Measurements from ENCODE around the gene CORIN. TPM values are rescaled to one million over a fixed set of nuclear protein-coding genes. Genes with fewer than 3 reads are reported as not detected.

Gene CORIN
- total and polyA plus RNA-seq, 2 donors (not counting 3 experiments of a cell fraction or from before 2014, with no cell fraction given) = 0.07 to 0.40 TPM

DNA sequence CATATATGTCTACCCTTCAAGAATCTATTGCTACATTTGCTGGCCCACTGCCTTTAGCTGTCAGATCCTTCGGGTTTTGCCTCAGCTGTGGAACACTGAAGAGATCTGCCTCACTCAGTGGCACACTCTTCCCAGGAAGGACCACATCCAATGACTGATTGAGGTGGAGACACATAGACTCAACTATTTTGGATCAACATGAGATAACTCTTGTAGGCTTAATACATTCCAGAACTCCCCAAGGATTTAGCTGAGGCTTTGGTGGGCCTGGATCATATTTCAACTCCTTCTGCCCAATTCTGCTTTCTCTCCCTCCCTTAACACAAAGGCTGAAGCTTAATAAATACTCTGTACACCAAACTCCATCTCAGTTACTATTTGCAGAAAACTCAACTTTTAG lies 100.5 kb downstream of the CORIN start:
- no peak overlapping the region for H3K4me3 ChIP-seq (replicated peaks in 1 of 3; ENCODE audit: insufficient read depth in 1 of 3, low read depth in 1 of 3, low read length in 3 of 3)
- FAIRE-seq (no peak), DNase-seq (ENCODE audit: low read depth, low spot score) (no peak)
- intact Hi-C loops (cut with micrococcal nuclease) (no loop called here), dilution Hi-C loops (cut with MboI; ENCODE audit: extremely low pct_ligation_motif_present, low sequenced_read_pairs) (no loop called here)
- no peak overlapping the region for H3K27ac ChIP-seq (ENCODE audit: insufficient read depth, low read depth, low read length)
- no peak overlapping the region for H2AFZ ChIP-seq (ENCODE audit: low read depth, low read length)
- ChIA-PET POLR2A (no interaction called here), CTCF (interaction anchor here (1.3 to 1.4 kb wide), 2 partner anchors 9 to 14 kb away, joined by 3 to 4 read pairs; no protein-coding TSS in a partner anchor)
- no peaks in the 10 kb centered on the region for H3K79me2 ChIP-seq (ENCODE audit: control insufficient read depth, insufficient read depth, low read length)
- H3K4me1 ChIP-seq (ENCODE audit: control insufficient read depth, extremely low read depth, insufficient read depth, low read length) = no peaks in the 10 kb centered on the region
- H4K20me1 ChIP-seq (replicated peaks; ENCODE audit: control insufficient read depth, extremely low read depth, insufficient read depth, low read length) = no peaks in the 10 kb centered on the region
- H3K27me3 ChIP-seq (ENCODE audit: control insufficient read depth in 2 of 2, insufficient read depth in 2 of 2, low read length in 2 of 2) = peaks cover 0 to 5% of the 10 kb centered on the region in 2 experiments
- no peak overlapping the region for H3K9ac ChIP-seq (replicated peaks; ENCODE audit: extremely low read depth, insufficient read depth, low read length)
- no peak overlapping the region for H3K4me2 ChIP-seq (ENCODE audit: insufficient read depth, low read length)
- no TSS peak for BruUV-seq (replicated peaks)
- TF ChIP-seq MAX (IDR thresholded peaks at IDR 0.05; ENCODE audit: insufficient read depth, insufficient read length) (no peak), GATA2 (IDR thresholded peaks at IDR 0.05; ENCODE audit: insufficient read depth, insufficient read length, low read depth, low read length) (no peak), POLR2A (IDR thresholded peaks at IDR 0.05; ENCODE audit: low read depth, low read length) (no peak), MYC (IDR thresholded peaks at IDR 0.05; ENCODE audit: low read depth, low read length) (no peak), EZH2 (IDR thresholded peaks at IDR 0.05; ENCODE audit: borderline replicate concordance, low read depth, low read length, severe bottlenecking) (no peak), POLR2AphosphoS5 (IDR thresholded peaks at IDR 0.05; ENCODE audit: insufficient read depth, low read depth, low read length) (no peak), JUN (IDR thresholded peaks at IDR 0.05; ENCODE audit: borderline replicate concordance, insufficient read depth, insufficient read length, low read depth) (no peak), FOS (IDR thresholded peaks at IDR 0.05; ENCODE audit: borderline replicate concordance, insufficient read depth, low read length) (no peak)
- TF ChIP-seq, protein P1, sequence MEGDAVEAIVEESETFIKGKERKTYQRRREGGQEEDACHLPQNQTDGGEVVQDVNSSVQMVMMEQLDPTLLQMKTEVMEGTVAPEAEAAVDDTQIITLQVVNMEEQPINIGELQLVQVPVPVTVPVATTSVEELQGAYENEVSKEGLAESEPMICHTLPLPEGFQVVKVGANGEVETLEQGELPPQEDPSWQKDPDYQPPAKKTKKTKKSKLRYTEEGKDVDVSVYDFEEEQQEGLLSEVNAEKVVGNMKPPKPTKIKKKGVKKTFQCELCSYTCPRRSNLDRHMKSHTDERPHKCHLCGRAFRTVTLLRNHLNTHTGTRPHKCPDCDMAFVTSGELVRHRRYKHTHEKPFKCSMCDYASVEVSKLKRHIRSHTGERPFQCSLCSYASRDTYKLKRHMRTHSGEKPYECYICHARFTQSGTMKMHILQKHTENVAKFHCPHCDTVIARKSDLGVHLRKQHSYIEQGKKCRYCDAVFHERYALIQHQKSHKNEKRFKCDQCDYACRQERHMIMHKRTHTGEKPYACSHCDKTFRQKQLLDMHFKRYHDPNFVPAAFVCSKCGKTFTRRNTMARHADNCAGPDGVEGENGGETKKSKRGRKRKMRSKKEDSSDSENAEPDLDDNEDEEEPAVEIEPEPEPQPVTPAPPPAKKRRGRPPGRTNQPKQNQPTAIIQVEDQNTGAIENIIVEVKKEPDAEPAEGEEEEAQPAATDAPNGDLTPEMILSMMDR (IDR thresholded peaks at IDR 0.05; ENCODE audit: extremely low read depth in 1 of 2, insufficient read depth in 1 of 2, low read depth in 1 of 2, low read length in 2 of 2) = no peak
- no peaks in the 10 kb centered on the region for H3K9me3 ChIP-seq (replicated peaks; ENCODE audit: control insufficient read depth, insufficient read depth, low read length)
- no peaks in the 10 kb centered on the region for H3K9me1 ChIP-seq (replicated peaks; ENCODE audit: control insufficient read depth, extremely low read depth, insufficient read depth, low read length)
- no peaks in the 10 kb centered on the region for H3K36me3 ChIP-seq (ENCODE audit: control insufficient read depth in 2 of 2, extremely low read depth in 1 of 2, insufficient read depth in 2 of 2, low read length in 2 of 2)
